GM12891 (cell line): ENCODE data around the gene ZNF627.
"Not testable (repeated sequence)": the region's sequence is repeated elsewhere in the genome, so short reads cannot be mapped to it uniquely, and the experiment has no call there.

ENCODE experiments used
- PAX5 ChIP-seq: IDR thresholded peaks from 2 replicates; pipeline ENCODE4 v1.6.1; 2011; ENCODE audit warnings: low read length, moderate library complexity, mild to moderate bottlenecking; ENCODE audit not compliant: insufficient read depth, severe bottlenecking
- POLR2A ChIP-seq: IDR thresholded peaks from 2 replicates; pipeline ENCODE4 v1.6.1; 2011; ENCODE audit warnings: low read depth, low read length, control low read depth
- POLR2AphosphoS5 ChIP-seq: IDR thresholded peaks from 2 replicates; pipeline ENCODE4 v1.6.1; 2011; ENCODE audit warnings: low read depth, low read length, control low read depth
- POU2F2 ChIP-seq: IDR thresholded peaks from 2 replicates; pipeline ENCODE4 v1.6.1; 2011; ENCODE audit warnings: low read depth, mild to moderate bottlenecking, control low read depth, low read length, moderate library complexity

DNA sequence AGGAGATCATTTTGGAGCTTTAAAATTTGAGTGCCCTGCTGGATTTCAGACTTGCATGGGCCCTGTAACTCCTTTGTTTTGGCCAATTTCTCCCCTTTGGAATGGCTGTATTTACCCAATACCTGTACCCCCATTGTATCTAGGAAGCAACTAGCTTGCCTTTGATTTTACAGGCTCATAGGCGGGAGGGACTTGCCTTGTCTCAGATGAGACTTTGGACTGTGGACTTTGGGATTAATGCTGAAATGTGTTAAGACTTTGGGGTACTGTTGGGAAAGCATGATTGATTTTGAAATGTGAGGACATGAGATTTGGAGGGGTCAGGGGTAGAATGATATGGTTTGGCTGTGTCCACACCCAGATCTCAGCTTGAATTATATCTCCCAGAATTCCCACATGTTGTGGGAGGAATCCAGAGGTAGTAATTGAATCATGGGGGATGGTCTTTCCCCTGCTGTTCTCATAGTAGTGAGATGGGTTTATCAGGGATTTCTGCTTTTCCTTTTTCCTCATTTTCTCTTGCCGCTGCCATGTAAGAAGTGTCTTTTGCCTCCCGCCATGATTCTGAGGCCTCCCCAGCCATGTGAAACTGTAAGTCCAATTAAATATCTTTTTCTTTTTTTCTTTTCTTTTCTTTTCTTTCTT is 36.9 kb downstream of the ZNF627 start:
- TF ChIP-seq POLR2A, PAX5, POLR2AphosphoS5, POU2F2: not testable (repeated sequence)
